GM18502 (cell line): Measurements from ENCODE around the gene CTNNA3.

Source experiments
- ATAC-seq: cut with Tn5 transposase; IDR thresholded peaks from one replicate; pipeline ENCODE4 v1.9.1; 2021; ENCODE audit warnings: mild to moderate bottlenecking; ENCODE audit not compliant: unreplicated experiment, poor library complexity

CTNNA3 gene

DNA sequence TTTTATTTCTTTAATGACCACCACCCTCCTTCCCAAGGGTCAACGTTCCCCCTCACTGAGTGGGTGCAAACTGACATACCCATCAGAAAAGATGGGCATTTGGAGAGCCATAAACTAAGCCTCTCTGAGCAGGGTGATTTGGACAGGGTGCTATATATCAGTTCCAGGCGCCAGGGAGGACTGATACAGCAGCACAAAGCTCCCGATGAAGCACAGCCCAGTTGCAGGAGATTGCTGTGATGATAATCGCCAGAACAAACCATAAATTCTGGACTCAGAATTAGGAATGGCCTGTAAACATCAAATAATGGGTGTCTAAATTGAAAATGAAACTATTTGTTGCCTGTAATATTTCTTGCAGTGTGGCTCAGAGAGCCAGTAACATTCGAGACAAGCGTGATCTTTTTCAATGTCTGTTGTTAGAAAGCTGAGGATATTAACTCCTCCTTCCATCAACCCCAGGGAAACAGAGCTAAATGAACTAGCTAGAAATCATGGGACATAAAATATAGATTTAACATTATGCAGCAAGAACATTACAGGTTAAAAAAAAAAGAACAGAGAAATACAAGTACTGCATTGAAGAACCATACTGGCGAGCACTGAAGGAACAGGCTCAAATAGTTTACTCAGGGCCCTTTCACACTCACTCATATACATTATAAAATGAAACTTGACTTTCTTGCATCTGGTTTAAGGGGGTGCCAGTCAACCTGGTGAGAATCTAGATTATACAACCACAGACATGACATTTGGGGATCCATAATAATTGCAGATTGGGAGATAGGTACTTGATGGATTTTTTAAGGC is 907.6 kb downstream of the CTNNA3 start:
- ATAC-seq = no peak

DNA sequence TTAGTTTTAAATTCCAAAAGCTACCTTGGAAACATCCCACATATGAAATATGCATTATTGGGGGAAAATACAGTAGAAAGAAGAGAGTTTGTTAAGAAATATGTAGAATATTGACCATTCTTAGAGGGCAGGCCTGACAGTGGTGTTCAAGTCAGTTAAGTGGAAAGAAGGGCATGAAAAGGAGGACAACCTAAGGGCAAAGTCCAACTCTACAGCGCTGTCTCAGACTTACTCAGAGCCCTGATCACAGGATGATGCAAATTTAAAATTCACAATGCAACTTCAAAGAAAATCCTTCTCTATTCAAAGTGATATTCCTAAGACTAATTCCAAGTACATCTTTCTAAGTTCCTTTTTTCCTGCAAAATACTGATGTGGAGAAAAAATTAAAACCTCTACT is 909.3 kb downstream of the CTNNA3 start:
- ATAC-seq = no peak

- ATAC-seq = no peak
Measured at GRCh38 chr10:66784770-66785169, 911.2 kb downstream of the CTNNA3 start.

DNA sequence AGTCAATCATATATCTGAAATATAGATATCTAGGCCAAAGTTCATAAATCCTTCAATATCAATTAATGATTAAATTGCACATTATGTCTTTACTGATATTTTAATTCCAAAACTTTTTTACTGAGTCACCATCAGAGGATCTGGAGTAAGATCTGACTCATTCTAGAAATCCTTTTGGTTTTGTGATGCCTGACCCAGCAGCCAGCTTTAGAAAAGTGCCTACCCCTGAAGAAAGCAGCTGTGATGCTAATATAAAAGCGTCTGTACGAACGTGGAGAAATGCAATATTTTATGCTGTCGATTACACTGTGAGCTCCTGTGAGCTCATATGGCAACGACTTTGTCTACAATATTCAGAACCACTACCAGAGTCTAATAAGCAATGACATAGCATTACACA is 912.7 kb downstream of the CTNNA3 start:
- ATAC-seq = no peak

GRCh38 chr10:66782776-66783175 is 913.2 kb downstream of the CTNNA3 start:
- ATAC-seq = no peak

- no peak for ATAC-seq
Measured at GRCh38 chr10:66782144-66782543, 913.9 kb downstream of the CTNNA3 start.

DNA sequence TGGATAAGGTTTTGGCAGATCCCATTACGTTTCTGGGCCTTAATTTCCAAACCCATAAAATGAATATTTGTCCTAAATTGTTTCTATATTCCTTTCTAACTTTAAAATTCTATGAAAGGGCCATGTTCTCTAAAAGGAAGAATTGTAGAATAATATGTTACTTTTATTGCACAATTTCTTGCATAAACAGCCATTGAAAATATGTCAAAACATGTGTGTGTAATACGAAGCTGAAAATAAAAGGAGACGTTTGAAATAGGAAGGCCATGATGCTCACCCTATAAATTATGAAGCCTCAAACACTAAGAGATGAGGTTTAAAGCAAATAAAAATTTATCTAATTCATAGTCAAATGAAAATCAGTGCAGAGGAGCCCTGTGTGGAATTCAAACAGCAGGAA is 915.2 kb downstream of the CTNNA3 start:
- no peak for ATAC-seq

GRCh38 chr10:66778351-66778750 is 917.6 kb downstream of the CTNNA3 start:
- no peak for ATAC-seq

- no peak for ATAC-seq
Measured at GRCh38 chr10:66777665-66778064, 918.3 kb downstream of the CTNNA3 start.

- no peak for ATAC-seq
Measured at GRCh38 chr10:66773472-66773817, 922.5 kb downstream of the CTNNA3 start.

DNA sequence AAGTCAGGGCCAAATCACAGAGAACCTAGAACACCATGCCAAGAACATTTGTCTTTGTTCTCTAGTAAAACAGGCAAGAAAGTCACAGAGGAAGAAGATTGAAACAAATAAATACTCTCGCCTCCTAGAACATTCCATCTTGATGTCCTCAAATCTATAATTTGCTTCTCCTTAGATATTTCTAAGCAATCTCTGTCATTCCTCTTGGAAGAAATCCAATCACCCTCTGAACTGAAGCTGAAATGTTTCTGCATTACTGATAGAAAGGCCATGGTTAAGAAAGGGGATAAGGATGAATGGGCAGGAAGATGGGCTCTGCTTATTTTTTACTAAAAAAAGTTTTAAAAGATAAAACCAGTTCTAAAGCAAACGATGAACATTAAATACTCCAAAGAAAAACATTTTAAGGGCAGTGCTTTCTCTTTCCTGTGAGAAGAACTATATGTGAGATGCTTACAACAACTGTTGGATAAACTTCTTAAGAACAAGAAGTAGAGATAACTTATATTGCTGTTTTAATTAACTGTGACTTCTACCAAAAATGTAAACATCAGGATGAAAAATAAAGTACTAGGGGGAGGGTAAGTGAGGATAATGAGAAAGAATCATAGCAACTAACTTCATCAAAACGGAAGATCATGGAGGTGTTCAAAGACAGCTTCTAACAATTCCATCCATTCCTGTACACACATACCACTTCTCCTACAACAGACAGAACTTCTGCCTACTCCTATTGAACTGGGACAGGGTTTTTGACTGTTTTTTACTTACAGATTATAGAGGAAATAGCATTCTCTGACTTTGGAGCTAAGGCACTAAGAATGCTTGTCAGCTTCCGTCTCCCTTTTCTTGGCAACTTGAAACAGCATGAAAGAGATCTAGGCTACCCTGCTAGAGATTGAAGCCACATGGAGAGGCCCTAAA is 923.2 kb downstream of the CTNNA3 start:
- ATAC-seq = no peak

DNA sequence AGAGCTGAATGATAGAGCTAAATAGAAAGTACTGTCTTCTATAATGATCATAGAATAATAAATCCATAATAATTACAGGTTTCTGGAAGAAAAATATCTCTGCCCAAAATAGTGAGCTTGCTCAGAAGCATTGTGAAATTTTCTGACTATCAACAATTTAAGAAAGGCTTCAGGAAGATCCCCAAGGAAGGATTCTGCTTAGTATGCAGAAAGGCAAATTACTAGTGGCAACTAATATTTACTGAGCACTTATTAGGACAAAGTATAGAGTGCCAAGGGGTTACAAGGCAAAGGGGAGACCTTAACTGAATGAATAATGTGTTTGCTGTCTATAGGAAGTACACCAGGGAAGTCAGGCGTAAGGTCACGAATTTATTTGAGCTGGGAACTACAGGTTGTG is 928.3 kb downstream of the CTNNA3 start:
- no peak for ATAC-seq

GRCh38 chr10:66762218-66762729 is 933.7 kb downstream of the CTNNA3 start:
- no peak for ATAC-seq

DNA sequence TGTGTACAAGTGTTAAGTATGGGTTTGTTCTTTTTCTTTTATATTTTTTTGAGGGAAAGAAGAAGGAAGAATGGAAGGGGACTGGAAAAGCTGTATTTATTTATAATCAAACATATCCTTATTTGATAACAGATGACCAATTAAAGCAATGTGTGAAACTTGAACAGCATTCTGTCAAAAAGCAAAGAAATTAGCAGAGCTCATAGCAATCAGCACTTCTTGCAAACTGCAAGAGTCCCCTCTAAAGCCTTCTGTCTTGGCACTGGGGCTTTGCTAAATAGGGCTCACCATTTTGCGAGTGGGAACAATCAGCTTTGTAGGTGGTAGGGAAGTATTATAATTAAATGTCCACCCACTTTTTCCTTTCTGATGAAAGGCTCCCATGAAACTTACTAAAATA is 935.1 kb downstream of the CTNNA3 start:
- no peak for ATAC-seq

DNA sequence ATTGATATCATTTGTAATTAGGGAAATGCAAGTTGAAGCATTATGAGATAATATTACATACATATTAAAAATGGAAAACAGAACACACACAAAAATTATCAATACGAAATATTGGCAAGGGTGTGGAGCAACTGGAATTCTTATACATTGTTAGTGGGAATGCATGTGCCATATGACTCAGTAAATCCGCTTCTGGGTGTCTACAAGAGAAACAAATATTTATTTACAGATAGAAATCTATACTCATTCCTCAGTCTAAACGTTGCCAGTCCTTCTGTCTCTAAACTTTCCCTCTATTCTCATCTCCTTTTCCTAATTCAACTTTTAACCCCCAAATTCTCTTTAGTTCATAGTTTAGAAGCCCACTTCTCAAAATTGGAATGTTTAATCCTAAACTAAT is 940.5 kb downstream of the CTNNA3 start:
- no peak for ATAC-seq

DNA sequence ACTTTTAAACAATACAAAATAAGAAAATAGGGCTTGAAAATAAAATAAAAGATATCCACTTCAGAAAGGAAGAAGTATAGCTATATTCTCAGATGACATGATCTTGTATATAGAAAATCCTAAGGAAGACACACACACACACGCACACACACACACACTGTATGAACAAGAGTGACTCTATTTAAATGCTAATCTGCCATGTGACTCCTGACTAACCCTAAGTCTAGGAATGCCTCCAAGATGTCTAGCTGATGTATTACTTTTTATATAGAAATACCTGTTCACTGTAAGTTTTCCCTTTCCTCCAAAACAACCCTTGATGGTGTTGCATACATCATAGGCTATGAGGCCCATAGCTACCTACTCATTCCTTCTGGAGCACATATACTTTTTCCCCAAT is 943.3 kb downstream of the CTNNA3 start:
- no peak for ATAC-seq

- ATAC-seq = no peak
Measured at GRCh38 chr10:66748217-66748616, 947.8 kb downstream of the CTNNA3 start.

GRCh38 chr10:66747451-66747850 is 948.5 kb downstream of the CTNNA3 start:
- no peak for ATAC-seq

DNA sequence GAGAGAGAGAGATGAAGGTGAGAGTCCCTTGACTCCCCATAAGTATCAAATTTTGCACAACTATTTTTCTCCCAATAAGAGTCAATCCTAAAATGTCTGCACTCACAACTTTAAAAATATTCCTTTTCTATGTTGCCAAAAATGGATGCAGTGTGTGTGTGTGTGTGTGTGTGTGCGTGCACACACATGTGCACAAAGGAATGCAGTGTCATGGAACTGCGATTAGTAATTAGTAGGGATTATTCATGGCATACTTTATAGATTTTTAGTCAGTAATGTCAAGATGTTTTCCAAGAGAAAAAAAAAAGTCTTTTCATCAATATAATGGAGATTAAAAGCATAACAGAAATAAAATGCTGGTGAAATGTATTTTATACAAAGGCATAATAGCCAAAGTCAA is 949.3 kb downstream of the CTNNA3 start:
- ATAC-seq = no peak

- ATAC-seq = no peak
Measured at GRCh38 chr10:66746246-66746645, 949.7 kb downstream of the CTNNA3 start.

DNA sequence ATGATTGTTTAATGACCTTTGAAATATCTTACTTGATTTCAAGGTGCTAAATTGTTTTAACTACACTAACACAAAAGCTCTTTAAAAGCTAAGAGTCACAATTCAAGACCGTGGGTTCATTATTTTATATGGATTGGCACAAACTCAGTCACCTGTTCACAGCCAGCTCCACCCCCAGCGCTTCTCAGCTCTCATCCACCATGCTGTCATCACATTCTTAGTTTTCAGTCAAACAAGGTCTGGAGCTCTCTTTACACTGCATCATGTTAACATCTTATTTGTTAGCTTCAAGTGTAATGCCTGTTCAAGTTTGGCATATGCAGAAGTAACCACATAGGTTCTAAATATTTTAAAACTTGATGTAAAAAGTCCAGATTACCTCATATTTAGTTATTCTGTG is 951.1 kb downstream of the CTNNA3 start:
- ATAC-seq = no peak
